Activated T-cell treated with anti-CD3 and anti-CD28 coated beads, Interleukin-2, amount 50 U/mL, for 24 hours (primary cell): Measurements from ENCODE around the gene ACSBG1.

Experiments
- DNase-seq: peaks from one replicate; pipeline ENCODE4 v3.0.0-alpha.2; 2020
- H3K27ac Mint-ChIP-seq: 2 replicates; pipeline ENCODE4 v1.8.0; 2020; ENCODE audit warnings: mild to moderate bottlenecking, mixed read lengths
- H3K27me3 Mint-ChIP-seq: 2 replicates; pipeline ENCODE4 v1.8.0; 2020; ENCODE audit warnings: mixed read lengths
- H3K36me3 Mint-ChIP-seq: 2 replicates; pipeline ENCODE4 v1.8.0; 2020; ENCODE audit warnings: low read depth, mixed read lengths
- H3K4me1 Mint-ChIP-seq: 2 replicates; pipeline ENCODE4 v1.8.0; 2020; ENCODE audit warnings: low read depth, mixed read lengths
- H3K4me3 Mint-ChIP-seq: 2 replicates; pipeline ENCODE4 v1.8.0; 2020; ENCODE audit warnings: mild to moderate bottlenecking, moderate library complexity, mixed read lengths
- H3K9me3 Mint-ChIP-seq: 2 replicates; pipeline ENCODE4 v1.8.0; 2020; ENCODE audit warnings: mixed read lengths

ACSBG1 gene, protein sequence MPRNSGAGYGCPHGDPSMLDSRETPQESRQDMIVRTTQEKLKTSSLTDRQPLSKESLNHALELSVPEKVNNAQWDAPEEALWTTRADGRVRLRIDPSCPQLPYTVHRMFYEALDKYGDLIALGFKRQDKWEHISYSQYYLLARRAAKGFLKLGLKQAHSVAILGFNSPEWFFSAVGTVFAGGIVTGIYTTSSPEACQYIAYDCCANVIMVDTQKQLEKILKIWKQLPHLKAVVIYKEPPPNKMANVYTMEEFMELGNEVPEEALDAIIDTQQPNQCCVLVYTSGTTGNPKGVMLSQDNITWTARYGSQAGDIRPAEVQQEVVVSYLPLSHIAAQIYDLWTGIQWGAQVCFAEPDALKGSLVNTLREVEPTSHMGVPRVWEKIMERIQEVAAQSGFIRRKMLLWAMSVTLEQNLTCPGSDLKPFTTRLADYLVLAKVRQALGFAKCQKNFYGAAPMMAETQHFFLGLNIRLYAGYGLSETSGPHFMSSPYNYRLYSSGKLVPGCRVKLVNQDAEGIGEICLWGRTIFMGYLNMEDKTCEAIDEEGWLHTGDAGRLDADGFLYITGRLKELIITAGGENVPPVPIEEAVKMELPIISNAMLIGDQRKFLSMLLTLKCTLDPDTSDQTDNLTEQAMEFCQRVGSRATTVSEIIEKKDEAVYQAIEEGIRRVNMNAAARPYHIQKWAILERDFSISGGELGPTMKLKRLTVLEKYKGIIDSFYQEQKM

DNA sequence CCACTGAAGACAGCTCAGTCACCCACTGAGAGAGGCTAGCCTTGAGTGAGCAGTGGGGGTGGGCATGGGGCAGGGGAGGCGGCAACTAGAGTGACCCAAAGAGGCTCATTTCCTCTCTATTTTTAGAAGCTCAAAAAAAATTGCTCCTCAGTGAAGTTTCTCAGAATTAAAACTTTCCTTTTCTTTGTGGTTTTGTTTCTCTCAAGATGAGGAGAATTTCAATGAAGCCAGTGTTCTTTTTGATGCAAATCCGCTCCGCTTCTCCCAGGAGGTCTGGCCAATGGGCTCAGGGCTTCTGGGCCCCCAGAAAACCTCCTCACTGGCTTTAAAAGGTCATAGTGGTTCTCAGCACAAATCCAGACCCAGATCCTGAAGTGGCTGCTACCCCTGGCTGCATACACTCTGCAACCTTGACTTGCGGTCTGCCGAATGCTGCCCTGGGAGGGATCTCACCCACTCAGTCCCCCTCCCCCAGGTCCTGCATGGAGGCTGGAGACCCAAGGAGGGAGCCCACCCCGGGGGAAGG, at the start of gene ACSBG1:
TSS of gene ACSBG1 (minus strand) at position 51 of the 526 bp plus-strand sequence. CDS start 64 bp downstream, outside the sequence.
- Mint-ChIP-seq H3K4me1 (peaks cover 2% of the 10 kb centered on the region), H3K27me3 (peaks cover 4% of the 10 kb centered on the region), H3K4me3 (no peak within 1 kb of the TSS), H3K9me3 (no peaks in the 10 kb centered on the region), H3K36me3 (no peaks in the 10 kb centered on the region), H3K27ac (no peak within 1 kb of the TSS)
- DNase-seq = no peak

DNA sequence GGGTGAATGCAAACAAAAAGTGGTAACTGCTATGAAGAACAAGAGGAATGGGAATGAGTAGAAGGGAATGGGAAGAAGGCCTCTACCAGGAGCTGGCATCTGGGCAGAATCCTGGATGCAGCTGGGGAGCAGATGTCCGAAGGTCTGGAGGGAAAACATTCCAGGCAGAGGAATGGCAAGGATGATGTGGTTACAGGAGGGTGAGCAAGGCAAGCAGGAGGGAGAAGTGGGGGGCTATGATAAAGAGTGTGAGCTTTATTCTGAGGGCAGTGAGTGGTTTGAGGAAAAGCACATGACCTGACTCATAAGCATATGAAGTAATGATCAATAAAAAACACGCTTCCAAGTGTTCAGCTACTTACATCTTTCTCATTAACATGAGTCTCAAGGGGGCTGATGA, 48.0 kb upstream of the ACSBG1 start:
- no peaks in the 10 kb centered on the region for H3K9me3 Mint-ChIP-seq
- no peak overlapping the region for H3K4me3 Mint-ChIP-seq
- peaks cover 6% of the 10 kb centered on the region for H3K4me1 Mint-ChIP-seq
- peaks cover 95% of the 10 kb centered on the region for H3K36me3 Mint-ChIP-seq
- no peaks in the 10 kb centered on the region for H3K27me3 Mint-ChIP-seq
- H3K27ac Mint-ChIP-seq = peak overlapping the region; percentile 37
- no peak for DNase-seq

DNA sequence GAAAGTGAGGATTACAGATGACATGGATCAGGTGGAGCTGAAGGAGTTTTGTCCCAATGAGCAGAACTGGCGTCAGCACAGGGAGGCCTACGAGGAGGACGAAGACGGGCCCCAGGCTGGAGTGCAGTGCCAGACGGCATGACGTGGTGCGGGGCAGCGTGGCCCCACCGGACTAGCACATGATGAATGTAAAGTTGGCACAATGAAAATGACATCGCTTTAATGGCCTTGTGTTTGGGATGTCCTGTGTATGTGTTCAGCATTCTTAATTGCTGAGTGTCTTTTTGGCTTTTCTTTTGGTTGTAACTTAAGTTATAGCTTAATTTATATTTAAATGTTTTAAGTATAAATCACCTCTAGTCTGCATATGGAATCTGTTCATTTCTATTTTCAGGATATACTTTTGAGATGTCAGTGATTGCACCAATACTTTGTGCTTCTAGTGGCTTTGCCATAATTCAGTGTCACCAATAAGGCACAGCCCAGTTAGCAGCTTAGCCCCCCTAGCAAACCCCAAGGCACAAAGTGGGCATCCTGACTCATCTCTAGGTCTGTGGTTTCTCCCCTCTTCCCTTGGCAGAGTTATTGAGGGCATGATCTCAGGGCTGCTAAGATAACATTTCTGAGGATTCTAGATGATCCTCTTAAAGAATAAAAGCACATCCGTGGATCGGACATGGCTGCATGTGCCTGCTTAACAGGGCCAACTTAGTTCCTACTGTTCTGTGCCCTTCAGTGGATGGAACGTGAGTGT, 46.1 kb upstream of the ACSBG1 start:
- peaks cover 6% of the 10 kb centered on the region for H3K4me1 Mint-ChIP-seq

DNA sequence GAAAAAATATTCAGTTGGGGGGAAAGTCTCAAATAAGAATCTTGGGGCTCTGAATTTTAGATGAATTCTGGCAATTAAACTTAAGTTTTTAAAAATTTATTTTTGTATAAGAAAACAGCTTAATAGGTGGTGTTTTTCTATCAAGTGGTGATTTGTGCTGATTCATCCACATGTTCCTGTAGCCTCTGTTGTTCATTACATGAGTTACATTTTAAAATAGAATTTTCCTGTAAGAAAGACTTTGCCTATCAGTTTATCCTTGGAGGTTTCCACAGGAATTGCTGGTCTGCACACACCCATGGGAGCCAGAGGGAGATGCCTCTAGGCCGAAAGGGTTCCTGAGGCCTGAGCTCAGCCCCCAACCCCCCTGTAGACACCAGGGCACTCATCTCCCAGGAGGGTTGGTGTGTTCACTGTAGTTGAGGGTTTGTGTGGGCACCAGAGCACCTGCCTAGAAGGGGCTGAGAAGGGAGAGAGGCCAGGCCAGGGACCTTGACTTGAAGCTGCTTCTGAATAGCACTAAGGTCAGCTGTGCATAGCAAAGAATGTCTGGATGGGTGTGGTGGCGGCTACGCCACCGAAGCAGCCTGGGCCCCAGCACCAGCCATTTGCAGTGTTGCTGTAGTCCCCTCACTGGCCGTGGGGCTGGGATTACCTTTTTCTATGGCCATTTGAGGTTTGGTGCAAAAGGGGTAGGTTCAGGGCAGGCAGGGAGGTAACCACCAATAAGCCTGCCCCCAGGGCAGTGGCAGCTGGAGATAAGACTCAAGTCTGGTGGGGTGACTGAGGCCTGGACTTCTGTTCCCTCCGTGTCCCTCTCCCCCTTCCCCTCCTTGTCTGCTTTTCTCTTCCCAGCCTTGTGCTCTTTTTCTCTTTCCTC, 41.9 kb upstream of the ACSBG1 start:
- peaks cover 91% of the 10 kb centered on the region for H3K36me3 Mint-ChIP-seq
- H3K9me3 Mint-ChIP-seq = no peaks in the 10 kb centered on the region
- H3K4me3 Mint-ChIP-seq = no peak overlapping the region

More for the DNA sequence above, 46.1 kb upstream of the ACSBG1 start:
- Mint-ChIP-seq H3K27me3 (no peaks in the 10 kb centered on the region), H3K9me3 (no peaks in the 10 kb centered on the region), H3K4me3 (no peak overlapping the region), H3K36me3 (peaks cover 94% of the 10 kb centered on the region), H3K27ac (peak overlapping the region; percentile 83)
- DNase-seq = no peak

DNA sequence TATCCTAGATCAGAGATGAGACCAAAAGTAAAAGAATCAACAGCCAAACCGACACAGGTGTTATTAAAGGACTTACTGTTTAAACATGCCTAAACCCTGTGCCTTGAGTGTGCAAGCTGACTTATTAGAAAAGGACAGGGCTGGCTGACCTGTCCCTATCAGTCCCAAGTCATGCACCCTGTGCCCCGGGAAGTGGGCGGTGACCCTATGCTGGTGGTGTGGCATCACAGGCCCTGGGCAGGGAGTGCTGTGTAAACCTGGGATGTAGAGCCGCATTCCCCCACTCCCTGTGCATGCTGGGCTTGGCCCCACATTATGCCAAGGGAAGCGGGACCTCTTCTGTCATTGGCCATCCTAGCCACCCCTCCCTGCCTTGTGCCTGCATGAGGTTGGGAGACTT, 40.6 kb upstream of the ACSBG1 start:
- DNase-seq = no peak
- H3K27me3 Mint-ChIP-seq = no peaks in the 10 kb centered on the region
- H3K9me3 Mint-ChIP-seq = no peaks in the 10 kb centered on the region
- H3K36me3 Mint-ChIP-seq = peaks cover 91% of the 10 kb centered on the region
- peak overlapping the region; percentile 51 for H3K27ac Mint-ChIP-seq
- no peak overlapping the region for H3K4me3 Mint-ChIP-seq
- peaks cover 3% of the 10 kb centered on the region for H3K4me1 Mint-ChIP-seq

More for the DNA sequence above, 41.9 kb upstream of the ACSBG1 start:
- Mint-ChIP-seq H3K27me3 (no peaks in the 10 kb centered on the region), H3K4me1 (peaks cover 6% of the 10 kb centered on the region), H3K27ac (peak overlapping the region; percentile 76)
- DNase-seq = no peak

DNA sequence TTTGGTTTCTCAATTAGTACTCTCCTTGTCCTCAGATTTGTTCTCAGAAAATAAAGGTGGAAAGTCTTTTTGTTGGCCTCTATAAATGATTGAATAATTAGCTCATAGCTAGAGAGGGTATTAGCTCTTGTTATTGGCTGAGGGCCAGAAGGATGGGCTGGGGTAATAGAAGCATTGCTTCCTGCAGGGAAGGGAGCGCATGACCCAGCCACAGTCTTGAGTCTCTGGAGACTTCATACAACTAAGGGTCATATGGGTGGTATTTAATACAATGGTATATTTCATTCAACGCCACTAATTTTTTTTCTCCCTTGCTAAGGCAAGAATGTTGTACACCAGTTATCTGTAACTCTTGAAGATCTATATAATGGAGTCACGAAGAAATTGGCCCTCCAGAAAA, 38.4 kb upstream of the ACSBG1 start:
- H3K36me3 Mint-ChIP-seq = peaks cover 90% of the 10 kb centered on the region
- H3K4me1 Mint-ChIP-seq = peaks cover 17% of the 10 kb centered on the region
- H3K9me3 Mint-ChIP-seq = no peaks in the 10 kb centered on the region
- DNase-seq = no peak
- no peak overlapping the region for H3K4me3 Mint-ChIP-seq
- H3K27me3 Mint-ChIP-seq = no peaks in the 10 kb centered on the region
- peak overlapping the region; percentile 79 for H3K27ac Mint-ChIP-seq

DNA sequence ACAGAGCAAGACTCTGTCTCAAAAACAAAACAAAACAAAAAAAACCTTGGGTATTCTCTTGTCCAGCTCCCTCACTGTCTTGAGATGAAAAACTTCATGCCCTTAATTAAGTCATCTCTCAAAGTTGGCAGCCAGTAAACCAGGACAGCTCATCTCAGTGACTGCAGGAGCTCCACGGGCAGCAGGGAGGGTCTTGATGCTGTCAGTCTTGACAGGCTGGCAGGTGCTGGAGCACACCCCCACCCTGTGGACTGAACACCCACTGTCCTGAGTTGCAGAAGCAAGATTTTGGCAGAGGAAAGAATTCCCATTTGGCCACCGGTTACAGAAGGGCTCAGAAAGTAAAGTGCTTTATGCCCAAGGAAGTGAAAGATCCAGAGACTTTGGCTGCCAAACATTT, 38.0 kb upstream of the ACSBG1 start:
- Mint-ChIP-seq H3K27ac (no peak overlapping the region), H3K4me3 (no peak overlapping the region), H3K36me3 (peaks cover 90% of the 10 kb centered on the region), H3K27me3 (no peaks in the 10 kb centered on the region), H3K4me1 (peaks cover 22% of the 10 kb centered on the region), H3K9me3 (no peaks in the 10 kb centered on the region)
- DNase-seq = no peak

DNA sequence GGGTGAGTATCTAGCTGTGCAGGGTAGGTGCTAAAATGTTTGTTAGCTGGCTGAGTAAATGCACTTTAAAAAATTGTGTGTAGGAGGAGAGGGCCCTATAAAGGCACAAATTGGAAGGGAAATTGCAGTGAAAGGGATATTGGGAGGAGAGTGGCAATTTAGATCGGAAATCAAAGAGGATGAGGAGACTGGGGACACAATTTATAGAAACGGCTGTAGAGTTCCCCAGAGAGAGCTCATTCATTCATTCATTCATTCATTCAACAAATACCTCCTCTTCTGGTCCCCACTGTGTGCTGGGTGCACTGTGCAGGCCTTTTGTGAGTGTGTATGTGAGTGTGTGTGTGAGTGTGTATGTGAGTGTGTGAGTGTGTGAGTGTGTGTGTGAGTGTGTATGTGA, 32.4 kb upstream of the ACSBG1 start:
- no peaks in the 10 kb centered on the region for H3K27me3 Mint-ChIP-seq
- no peak for DNase-seq
- H3K4me1 Mint-ChIP-seq = peaks cover 45% of the 10 kb centered on the region
- peaks cover 52% of the 10 kb centered on the region for H3K36me3 Mint-ChIP-seq
- peak overlapping the region; percentile 39 for H3K27ac Mint-ChIP-seq
- H3K9me3 Mint-ChIP-seq = no peaks in the 10 kb centered on the region
- H3K4me3 Mint-ChIP-seq = peak overlapping the region; percentile 84

DNA sequence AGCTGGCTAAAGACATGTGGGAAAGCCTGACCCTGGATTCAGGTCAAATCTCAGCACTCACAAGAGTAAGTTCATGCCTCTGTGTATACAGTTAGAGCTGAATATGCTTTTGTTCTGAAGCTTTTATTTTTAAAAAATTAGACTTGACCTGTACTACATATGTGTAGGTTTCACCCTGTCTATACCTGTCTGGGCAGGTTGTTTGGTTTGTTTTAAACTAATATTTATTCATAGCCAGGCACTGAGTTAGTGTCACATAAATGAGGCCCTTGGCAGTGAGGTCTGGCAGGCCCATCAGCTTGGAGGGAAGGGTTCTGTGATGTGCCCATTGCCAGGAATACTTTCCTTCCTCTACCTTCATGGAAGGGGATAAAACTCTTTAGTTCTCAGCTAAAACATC, 31.9 kb upstream of the ACSBG1 start:
- Mint-ChIP-seq H3K27me3 (no peaks in the 10 kb centered on the region), H3K27ac (peak overlapping the region; percentile 39), H3K4me3 (peak overlapping the region; percentile 84), H3K36me3 (peaks cover 46% of the 10 kb centered on the region), H3K4me1 (peaks cover 45% of the 10 kb centered on the region), H3K9me3 (no peaks in the 10 kb centered on the region)
- DNase-seq = no peak

DNA sequence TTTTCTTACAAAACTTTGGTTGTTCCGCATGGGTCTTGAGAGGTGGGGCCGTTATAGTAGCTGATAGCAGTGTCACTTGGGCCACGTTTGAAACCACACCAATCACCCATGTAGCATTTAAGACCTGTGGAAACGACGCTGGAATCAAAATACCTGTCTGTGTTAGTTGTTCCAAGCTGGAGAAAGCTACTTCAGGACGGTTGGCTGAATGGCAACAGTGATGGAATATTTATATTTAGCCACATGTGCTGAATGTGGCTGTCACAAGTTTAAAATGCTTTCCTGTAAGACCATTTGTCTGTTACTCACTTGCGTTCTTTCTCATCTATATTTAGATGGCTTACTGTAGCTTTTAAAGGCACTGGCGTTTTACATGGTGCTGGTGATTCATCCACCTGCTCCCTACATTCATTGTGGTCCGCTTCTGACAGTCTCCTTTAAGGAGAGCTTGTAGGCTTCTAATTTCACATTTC, 31.4 kb upstream of the ACSBG1 start:
- peaks cover 42% of the 10 kb centered on the region for H3K36me3 Mint-ChIP-seq
- no peaks in the 10 kb centered on the region for H3K27me3 Mint-ChIP-seq
- peak overlapping the region; percentile 84 for H3K4me3 Mint-ChIP-seq
- H3K9me3 Mint-ChIP-seq = no peaks in the 10 kb centered on the region
- peak overlapping the region; percentile 92 for H3K27ac Mint-ChIP-seq
- H3K4me1 Mint-ChIP-seq = peaks cover 45% of the 10 kb centered on the region
- DNase-seq = no peak

DNA sequence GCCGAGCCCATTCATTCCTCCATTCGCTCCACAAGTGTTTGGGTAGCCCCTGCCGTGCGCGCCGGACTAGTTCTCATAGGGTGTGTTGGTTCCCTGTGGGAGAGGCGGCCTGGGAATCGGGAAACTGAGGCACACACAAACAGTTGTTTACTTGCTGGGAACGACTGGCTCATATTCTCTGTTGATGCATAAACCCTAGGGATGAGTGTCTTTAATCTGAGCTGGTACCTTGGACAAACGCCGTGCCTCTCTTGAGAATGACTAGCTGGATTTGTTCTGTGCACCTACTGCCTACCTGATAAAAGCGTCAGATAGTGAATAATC, 30.7 kb upstream of the ACSBG1 start:
- Mint-ChIP-seq H3K9me3 (no peaks in the 10 kb centered on the region), H3K4me3 (peak overlapping the region; percentile 84), H3K27me3 (no peaks in the 10 kb centered on the region), H3K27ac (peak overlapping the region; percentile 92), H3K4me1 (peaks cover 43% of the 10 kb centered on the region), H3K36me3 (peaks cover 35% of the 10 kb centered on the region)
- DNase-seq = no peak

DNA sequence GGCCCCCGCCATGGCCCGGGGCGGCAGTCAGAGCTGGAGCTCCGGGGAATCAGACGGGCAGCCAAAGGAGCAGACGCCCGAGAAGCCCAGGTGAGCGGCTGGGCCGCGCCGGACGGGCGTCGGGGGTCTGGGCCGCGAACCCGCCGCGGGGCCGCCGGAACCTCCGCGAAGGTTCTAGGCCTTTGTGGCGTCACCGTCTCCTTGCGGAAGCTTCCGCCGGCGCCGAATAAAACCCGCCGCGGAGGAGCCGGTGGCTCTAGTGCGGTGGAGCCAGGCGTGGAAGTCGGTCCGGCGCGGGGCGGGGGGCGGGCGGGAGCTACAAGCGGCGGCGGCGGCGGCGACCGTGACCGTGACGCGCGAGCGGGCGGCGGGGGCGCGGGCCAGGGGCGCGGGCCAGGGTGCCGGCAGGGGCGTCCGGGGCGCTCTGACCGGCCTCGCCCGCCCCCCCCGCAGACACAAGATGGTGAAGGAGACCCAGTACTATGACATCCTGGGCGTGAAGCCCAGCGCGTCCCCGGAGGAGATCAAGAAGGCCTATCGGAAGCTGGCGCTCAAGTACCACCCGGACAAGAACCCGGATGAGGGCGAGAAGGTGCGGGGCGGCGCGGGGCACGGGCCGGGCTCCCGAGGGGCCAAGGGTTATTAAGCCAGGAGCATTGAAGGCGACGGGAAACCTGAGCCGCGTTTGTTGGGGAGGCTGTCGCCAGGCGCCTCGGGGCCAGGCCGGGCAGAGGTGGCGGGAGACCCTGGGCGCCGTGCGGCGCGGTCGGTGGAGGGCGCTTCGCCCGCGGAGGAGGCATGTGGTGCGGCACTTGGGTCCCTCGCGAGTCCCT, 30.2 kb upstream of the ACSBG1 start, which contains the start of gene DNAJA4:
TSS of gene DNAJA4 (plus strand) at position 259 of the 833 bp plus-strand sequence. CDS start at position 461, 202 bp downstream.
- DNase-seq = peak; percentile 77
- no peaks in the 10 kb centered on the region for H3K9me3 Mint-ChIP-seq
- peak within 1 kb of the TSS; percentile 84 for H3K4me3 Mint-ChIP-seq
- H3K36me3 Mint-ChIP-seq = peaks cover 29% of the 10 kb centered on the region
- H3K27ac Mint-ChIP-seq = peak within 1 kb of the TSS; percentile 92
- H3K27me3 Mint-ChIP-seq = no peaks in the 10 kb centered on the region
- H3K4me1 Mint-ChIP-seq = peaks cover 40% of the 10 kb centered on the region

DNA sequence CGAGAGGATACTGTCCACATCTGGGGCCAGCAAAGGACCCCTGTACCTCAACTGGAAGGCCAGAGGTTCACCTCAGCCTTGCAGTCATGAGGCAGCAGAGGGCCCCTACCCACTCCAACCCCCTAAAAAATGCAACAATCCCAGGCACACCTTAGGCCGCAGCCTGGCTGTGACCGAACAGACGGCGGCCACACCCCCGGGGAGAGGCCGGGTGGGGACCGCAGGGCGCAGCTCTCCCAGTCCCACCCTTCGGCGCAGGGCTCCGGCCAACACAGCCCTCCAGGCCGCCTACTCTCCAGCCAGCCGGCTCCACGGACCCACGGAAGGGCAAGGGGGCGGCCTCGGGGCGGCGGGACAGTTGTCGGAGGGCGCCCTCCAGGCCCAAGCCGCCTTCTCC, 29.5 kb upstream of the ACSBG1 start:
- H3K27ac Mint-ChIP-seq = peak overlapping the region; percentile 88
- H3K4me1 Mint-ChIP-seq = peaks cover 38% of the 10 kb centered on the region
- no peak for DNase-seq
- peaks cover 25% of the 10 kb centered on the region for H3K36me3 Mint-ChIP-seq
- H3K9me3 Mint-ChIP-seq = no peaks in the 10 kb centered on the region
- H3K4me3 Mint-ChIP-seq = peak overlapping the region; percentile 62
- H3K27me3 Mint-ChIP-seq = no peaks in the 10 kb centered on the region
